GM11168 (cell line): ENCODE results near the gene GREM1.

Experiments
- in situ Hi-C: fragments of 300-500 bp; cut with MboI; formaldehyde crosslinking; loops from one replicate; pipeline ENCODE4 v1.12.0; 2022; ENCODE audit warnings: low sequenced_read_pairs; ENCODE audit not compliant: unreplicated experiment

The GREM1 gene

DNA sequence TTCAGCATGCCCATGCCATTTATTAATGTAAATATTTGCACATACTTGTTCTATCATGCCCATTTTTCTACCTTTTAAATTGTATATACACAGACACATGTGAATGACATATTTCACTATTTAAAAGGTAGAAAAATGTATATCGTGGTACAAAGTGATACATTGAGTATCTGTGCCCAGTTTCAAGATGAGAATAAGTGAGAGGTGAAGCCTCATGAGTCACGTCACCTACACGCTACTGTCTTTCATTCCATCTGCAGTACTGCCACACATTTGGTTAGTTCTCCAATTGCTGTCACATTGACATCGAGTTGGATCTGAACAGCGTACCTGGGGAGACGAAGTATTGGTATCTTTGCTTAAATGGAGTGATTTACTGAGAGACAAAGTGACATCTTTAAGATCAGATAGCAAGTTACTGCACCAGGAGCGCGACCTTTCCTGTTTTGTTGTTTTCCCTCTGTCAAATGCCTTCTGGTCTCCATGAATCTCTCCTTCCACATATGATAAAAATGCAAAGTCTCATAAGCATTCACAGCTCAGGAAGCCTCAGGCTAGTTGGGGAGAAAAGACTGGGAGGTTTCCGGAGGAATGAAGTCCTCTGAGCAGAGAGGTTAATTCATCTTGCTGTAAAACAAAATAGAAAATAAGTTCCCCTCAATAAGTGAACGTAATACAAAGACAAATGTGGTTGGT, 12.0 kb downstream of the GREM1 start:
- in situ Hi-C loops, result no loop called here

DNA sequence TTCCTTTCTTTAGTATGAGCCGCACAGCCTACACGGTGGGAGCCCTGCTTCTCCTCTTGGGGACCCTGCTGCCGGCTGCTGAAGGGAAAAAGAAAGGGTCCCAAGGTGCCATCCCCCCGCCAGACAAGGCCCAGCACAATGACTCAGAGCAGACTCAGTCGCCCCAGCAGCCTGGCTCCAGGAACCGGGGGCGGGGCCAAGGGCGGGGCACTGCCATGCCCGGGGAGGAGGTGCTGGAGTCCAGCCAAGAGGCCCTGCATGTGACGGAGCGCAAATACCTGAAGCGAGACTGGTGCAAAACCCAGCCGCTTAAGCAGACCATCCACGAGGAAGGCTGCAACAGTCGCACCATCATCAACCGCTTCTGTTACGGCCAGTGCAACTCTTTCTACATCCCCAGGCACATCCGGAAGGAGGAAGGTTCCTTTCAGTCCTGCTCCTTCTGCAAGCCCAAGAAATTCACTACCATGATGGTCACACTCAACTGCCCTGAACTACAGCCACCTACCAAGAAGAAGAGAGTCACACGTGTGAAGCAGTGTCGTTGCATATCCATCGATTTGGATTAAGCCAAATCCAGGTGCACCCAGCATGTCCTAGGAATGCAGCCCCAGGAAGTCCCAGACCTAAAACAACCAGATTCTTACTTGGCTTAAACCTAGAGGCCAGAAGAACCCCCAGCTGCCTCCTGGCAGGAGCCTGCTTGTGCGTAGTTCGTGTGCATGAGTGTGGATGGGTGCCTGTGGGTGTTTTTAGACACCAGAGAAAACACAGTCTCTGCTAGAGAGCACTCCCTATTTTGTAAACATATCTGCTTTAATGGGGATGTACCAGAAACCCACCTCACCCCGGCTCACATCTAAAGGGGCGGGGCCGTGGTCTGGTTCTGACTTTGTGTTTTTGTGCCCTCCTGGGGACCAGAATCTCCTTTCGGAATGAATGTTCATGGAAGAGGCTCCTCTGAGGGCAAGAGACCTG, 13.2 kb downstream of the GREM1 start:
- in situ Hi-C loops, result no loop called here

- in situ Hi-C loops, result no loop called here
These were observed 14.9 kb downstream of the GREM1 start for GRCh38 chr15:32732574-32733157.

DNA sequence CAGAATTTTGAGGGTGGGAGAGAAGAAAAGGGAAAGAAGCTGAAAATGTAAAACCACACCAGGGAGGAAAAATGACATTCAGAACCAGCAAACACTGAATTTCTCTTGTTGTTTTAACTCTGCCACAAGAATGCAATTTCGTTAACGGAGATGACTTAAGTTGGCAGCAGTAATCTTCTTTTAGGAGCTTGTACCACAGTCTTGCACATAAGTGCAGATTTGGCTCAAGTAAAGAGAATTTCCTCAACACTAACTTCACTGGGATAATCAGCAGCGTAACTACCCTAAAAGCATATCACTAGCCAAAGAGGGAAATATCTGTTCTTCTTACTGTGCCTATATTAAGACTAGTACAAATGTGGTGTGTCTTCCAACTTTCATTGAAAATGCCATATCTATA, 15.5 kb downstream of the GREM1 start:
- in situ Hi-C loops, result no loop called here

DNA sequence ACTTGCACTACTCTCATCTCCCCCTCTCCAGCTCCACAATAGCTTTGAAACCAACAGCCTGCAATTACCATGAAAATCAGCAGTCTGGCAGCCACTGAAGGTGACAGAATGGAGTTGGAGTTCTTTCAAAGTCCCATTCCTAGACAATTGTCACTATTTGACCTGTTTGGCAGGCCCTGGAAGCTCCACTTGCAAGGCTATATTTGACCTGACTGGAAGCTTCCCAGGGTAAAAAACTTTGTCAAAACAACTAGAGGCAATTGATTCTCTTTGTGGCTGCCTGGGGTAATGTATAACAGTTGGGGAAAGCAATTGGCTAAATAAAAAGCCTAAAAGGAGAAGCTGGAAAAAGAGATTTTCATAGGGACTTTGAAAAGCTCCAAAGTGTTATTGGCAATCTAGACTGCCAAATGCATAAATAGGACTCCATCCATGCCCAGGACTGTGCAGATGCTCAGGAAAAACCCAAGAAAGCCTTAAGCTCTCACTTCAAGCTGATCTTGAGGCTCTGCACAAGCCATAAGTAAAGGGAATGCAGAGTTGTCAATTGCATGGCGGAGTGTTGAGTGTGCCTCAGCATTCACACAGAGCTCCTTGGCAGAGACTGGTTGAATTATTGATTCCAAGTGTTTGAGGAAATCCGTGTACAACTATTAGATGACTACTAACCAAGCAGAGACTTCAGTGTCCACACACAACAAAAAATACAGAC, 18.3 kb downstream of the GREM1 start:
- in situ Hi-C loops, result no loop called here

GRCh38 chr15:32736701-32737061, 18.9 kb downstream of the GREM1 start:
- in situ Hi-C loops, result no loop called here

GRCh38 chr15:32737304-32737703, 19.5 kb downstream of the GREM1 start:
- in situ Hi-C loops, result no loop called here

DNA sequence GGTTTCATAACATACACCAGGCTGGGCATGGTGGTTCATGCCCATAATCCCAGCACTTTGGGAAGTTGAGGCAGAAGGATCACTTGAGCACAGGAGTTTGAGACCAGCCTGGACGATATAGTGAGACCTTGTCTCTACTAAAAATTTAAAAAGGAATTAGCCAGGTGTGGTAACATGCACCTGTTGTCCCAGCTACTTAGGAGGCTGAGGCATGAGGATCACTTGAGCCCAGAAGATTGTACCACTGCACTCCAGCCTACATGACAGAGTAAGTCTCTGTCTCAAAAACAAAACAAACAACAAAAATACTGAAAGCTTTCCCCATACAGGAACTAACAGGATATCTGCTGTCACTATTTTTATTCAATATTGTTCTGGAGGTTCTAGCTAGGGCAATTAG, 20.9 kb downstream of the GREM1 start:
- in situ Hi-C loops, result no loop called here

GRCh38 chr15:32739522-32740063, 21.8 kb downstream of the GREM1 start:
- in situ Hi-C loops, result no loop called here

DNA sequence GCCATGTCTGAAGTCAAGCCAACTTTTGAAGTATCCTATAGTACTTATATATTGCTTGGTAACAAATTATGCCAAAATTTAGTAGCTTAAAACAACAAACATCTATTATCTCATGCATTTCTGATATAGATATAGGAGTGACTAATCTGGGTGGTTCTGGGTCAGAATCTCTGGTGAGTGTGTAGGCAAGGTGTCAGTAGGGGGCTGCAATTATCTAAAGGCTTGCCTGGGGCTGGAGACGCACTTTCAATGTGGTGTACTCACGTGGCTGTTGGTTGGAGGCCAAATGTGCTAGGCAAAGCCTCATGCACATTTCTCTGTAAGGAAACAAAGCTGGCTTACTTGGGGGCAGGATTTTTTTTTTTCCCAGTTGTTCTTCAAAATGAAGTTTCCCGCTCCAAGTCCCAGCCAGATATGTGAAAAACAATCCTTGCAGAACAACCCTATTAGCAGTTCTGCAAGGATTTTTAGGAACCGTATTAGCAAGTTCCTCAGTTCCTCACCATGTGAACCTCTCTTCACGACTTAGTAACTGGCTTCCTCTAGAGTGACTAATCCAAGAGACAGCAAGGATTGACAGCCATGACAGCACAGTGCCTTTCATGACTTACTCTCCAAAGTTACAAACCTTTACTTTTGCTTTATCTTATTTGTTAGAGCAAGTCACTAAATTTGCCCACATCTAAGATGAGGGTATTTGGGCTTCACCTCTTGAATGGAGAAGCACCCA, 25.8 kb downstream of the GREM1 start:
- in situ Hi-C loops, result no loop called here

DNA sequence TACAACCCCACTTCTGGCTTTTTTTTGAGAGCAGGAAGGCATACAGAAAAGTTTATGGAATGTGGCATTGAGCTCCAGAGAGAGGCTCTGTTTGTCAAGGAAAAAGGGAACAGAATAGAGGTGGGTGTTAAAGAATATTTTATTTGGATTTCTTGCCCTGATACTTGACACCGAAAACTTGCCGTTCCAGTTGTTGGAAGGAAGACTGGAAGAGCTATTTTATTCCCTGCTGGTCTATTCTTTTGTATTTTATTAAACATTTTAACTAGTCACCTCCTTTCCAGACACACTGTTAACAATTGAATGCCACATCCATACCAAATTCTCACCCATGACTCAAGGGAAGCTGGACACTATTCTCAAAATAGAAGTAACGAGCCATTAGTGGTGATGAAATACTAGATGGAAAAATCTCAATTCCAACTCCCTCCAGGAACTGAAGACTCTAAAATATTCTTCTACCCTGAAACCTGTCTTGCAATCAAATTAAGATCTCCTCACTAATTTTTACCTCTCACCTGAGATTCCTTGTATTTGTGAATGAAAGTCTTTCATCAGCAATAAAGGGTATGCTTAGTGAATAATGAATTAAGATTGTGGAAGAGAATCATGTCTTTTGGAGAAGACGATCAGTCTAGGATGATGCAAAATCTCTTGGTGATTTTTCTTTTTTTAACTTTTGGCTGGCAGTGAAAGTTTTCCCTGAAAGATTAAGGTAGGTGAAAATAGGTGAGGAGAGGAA, 28.5 kb downstream of the GREM1 start:
- in situ Hi-C loops, result no loop called here

GRCh38 chr15:32747921-32748342, 30.1 kb downstream of the GREM1 start:
- in situ Hi-C loops, result no loop called here

DNA sequence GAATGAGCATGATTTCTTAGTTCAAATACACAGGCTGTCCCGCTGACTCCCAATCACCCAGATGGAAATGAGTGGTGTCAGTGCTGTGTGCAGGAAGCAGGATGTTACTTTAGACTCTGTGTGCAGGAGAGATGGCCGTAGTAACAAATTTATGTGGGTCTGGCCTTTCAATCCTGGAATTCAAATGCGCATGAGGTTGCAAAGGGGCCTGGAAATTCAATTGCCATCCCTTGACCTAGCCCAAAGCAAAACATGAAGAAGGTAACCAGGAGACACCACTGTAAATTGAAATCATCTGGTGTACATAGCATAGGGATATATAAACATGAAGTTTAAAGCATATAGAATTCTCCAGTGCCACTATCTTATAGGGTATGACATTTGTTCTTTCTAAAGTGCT, 33.2 kb downstream of the GREM1 start:
- in situ Hi-C loops, result no loop called here

- in situ Hi-C loops, result no loop called here
These were observed 39.6 kb downstream of the GREM1 start for GRCh38 chr15:32757426-32757825.

GRCh38 chr15:32763295-32763694, 45.5 kb downstream of the GREM1 start:
- in situ Hi-C loops, result no loop called here

- in situ Hi-C loops, result no loop called here
These were observed 47.4 kb downstream of the GREM1 start for GRCh38 chr15:32765236-32765635.

DNA sequence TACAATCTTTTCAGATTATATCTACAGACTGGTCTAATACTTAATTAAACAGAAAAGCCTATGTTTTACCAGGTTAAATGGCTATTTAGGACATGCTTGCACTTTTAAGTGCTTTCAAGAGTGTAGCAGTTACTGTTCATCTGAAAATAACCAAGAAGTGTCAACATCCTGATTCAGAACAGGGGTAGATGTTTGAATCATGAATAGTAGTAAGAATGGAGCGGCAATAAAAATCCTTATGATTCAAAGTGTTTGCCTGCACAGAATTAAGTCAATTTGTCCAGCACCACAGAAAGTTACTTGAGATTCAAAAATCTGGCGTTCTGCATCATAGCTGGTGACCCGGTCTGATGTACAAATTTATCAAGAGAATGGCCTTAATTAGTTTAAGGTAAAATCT, 48.3 kb downstream of the GREM1 start:
- in situ Hi-C loops, result no loop called here

DNA sequence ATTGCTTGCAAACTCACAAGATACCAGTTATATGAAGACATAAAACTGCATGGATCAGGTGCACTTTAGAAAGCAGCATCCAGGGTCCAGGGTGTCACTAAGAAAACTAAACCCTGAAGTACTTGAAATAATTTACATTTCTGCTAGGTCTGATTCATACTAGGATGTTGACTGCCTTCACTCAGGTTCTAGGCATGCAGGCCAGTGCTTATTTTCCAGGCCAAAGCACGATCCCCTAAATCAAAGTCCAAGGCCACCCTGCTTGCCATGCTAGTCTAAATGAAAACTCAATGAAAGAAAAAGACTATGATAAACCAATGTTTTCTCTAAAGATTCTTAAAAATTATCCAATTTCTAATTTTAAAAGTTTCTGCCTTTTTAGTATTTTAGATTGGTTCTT, 49.4 kb downstream of the GREM1 start:
- in situ Hi-C loops, result no loop called here

GRCh38 chr15:32774022-32774421, 56.2 kb downstream of the GREM1 start:
- in situ Hi-C loops, result no loop called here
